Trophoblast cell (in vitro differentiated cells and primary cell): ENCODE results near the gene XYLT1.
A peak's percentile ranks its signal among the peaks of the same experiment; 100 is the strongest.

Experiments used
- DNase-seq, 2 donors: peaks; one replicate each; pipeline ENCODE4 v3.0.0-alpha.2; 2016
- H2AFZ ChIP-seq: 2 replicates; pipeline ENCODE4 v1.6.1; 2013; ENCODE audit warnings: low read length, moderate library complexity, mild to moderate bottlenecking; ENCODE audit not compliant: insufficient read depth, poor library complexity
- H2AK5ac ChIP-seq: 2 replicates; pipeline ENCODE4 v1.6.1; 2013; ENCODE audit warnings: mild to moderate bottlenecking, low read length
- H2BK120ac ChIP-seq: 2 replicates; pipeline ENCODE4 v1.6.1; 2013; ENCODE audit warnings: low read length, mild to moderate bottlenecking, moderate library complexity; ENCODE audit not compliant: insufficient read depth, poor library complexity
- H2BK12ac ChIP-seq: 2 replicates; pipeline ENCODE4 v1.6.1; 2013; ENCODE audit warnings: mild to moderate bottlenecking, low read length, moderate library complexity
- H2BK5ac ChIP-seq: 2 replicates; pipeline ENCODE4 v1.6.1; 2013; ENCODE audit warnings: low read length, low read depth, moderate library complexity, mild to moderate bottlenecking; ENCODE audit not compliant: poor library complexity
- H3K14ac ChIP-seq: 2 replicates; pipeline ENCODE4 v1.6.1; 2013; ENCODE audit warnings: mild to moderate bottlenecking, low read length
- H3K18ac ChIP-seq: 2 replicates; pipeline ENCODE4 v1.6.1; 2013; ENCODE audit warnings: mild to moderate bottlenecking, low read length
- H3K23ac ChIP-seq: 2 replicates; pipeline ENCODE4 v1.6.1; 2013; ENCODE audit warnings: low read length
- H3K27ac ChIP-seq: 2 replicates; pipeline ENCODE4 v1.5.1; 2013; ENCODE audit warnings: low read depth, mild to moderate bottlenecking, inconsistent platforms, low read length, moderate library complexity
- H3K27me3 ChIP-seq: 2 replicates; pipeline ENCODE4 v1.6.1; 2013; ENCODE audit warnings: inconsistent platforms, mild to moderate bottlenecking, low read length, moderate library complexity; ENCODE audit not compliant: insufficient read depth
- H3K36me3 ChIP-seq, 2 experiments: 1 replicate in 1 of 2; 2 replicates in 1 of 2; pipeline ENCODE4 v1.6.1; 2013; ENCODE audit warnings: low read length in 2 of 2, mild to moderate bottlenecking in 2 of 2, moderate library complexity in 1 of 2; ENCODE audit not compliant: insufficient read depth in 2 of 2, control insufficient read depth in 1 of 2
- H3K4ac ChIP-seq: 2 replicates; pipeline ENCODE4 v1.6.1; 2013; ENCODE audit warnings: low read depth, mild to moderate bottlenecking, low read length, moderate library complexity
- H3K4me1 ChIP-seq, 2 experiments: 1 replicate in 1 of 2; 2 replicates in 1 of 2; pipeline ENCODE4 v1.6.1; 2013; ENCODE audit warnings: low read length in 2 of 2, mild to moderate bottlenecking in 2 of 2, moderate library complexity in 1 of 2; ENCODE audit not compliant: insufficient read depth in 2 of 2, control insufficient read depth in 1 of 2
- H3K4me2 ChIP-seq: 2 replicates; pipeline ENCODE4 v1.6.1; 2013; ENCODE audit warnings: inconsistent platforms, mild to moderate bottlenecking, low read length, moderate library complexity
- H3K4me3 ChIP-seq: 2 replicates; pipeline ENCODE4 v1.5.1; 2013; ENCODE audit warnings: mild to moderate bottlenecking, low read depth, low read length, inconsistent platforms
- H3K79me1 ChIP-seq: one replicate; pipeline ENCODE4 v1.6.1; 2013; ENCODE audit warnings: low read length
- H3K79me2 ChIP-seq: 2 replicates; pipeline ENCODE4 v1.6.1; 2013; ENCODE audit warnings: low read length, mild to moderate bottlenecking; ENCODE audit not compliant: control insufficient read depth, insufficient read depth, poor library complexity
- H3K9ac ChIP-seq: 2 replicates; pipeline ENCODE4 v1.6.1; 2013; ENCODE audit warnings: mild to moderate bottlenecking, low read length
- H3K9me3 ChIP-seq: 2 replicates; pipeline ENCODE4 v1.6.1; 2013; ENCODE audit warnings: low read depth, mild to moderate bottlenecking, control low read depth, inconsistent platforms, low read length; ENCODE audit not compliant: insufficient read depth
- H4K12ac ChIP-seq: 2 replicates; pipeline ENCODE4 v1.6.1; 2013; ENCODE audit warnings: low read depth, mild to moderate bottlenecking, low read length, moderate library complexity
- H4K8ac ChIP-seq: 2 replicates; pipeline ENCODE4 v1.6.1; 2013; ENCODE audit warnings: low read depth, mild to moderate bottlenecking, low read length, moderate library complexity
- H4K91ac ChIP-seq: one replicate; pipeline ENCODE4 v1.6.1; 2013; ENCODE audit warnings: low read depth, mild to moderate bottlenecking, low read length, moderate library complexity
- WGBS: extraction: QIAGEN DNeasy Blood & Tissue Kit; methylation state at CpG from one replicate; pipeline ENCODE4 v1.1.7; 2013; ENCODE audit warnings: missing lambda C conversion rate; ENCODE audit not compliant: insufficient read length, insufficient coverage; ENCODE audit errors: extremely low coverage; 5-methylcytosine and 5-hydroxymethylcytosine counted together

The XYLT1 gene

GRCh38 chr16:17232487-17232886, 238.3 kb downstream of the XYLT1 start:
- Histone ChIP-seq H3K27me3 (no peaks in the 10 kb centered on the region), H3K4me1 (no peaks in the 10 kb centered on the region), H4K91ac (no peak overlapping the region), H3K18ac (no peak overlapping the region), H3K14ac (no peak overlapping the region), H2BK120ac (no peak overlapping the region), H3K79me1 (no peaks in the 10 kb centered on the region), H3K9me3 (no peaks in the 10 kb centered on the region), H2AK5ac (no peak overlapping the region), H2BK5ac (no peak overlapping the region), H2BK12ac (no peak overlapping the region), H3K4me2 (no peak overlapping the region), H2AFZ (no peak overlapping the region), H3K23ac (no peak overlapping the region), H4K12ac (no peak overlapping the region), H3K27ac (no peak overlapping the region), H3K9ac (no peak overlapping the region), H3K36me3 (no peaks in the 10 kb centered on the region), H4K8ac (no peak overlapping the region), H3K79me2 (no peaks in the 10 kb centered on the region), H3K4me3 (no peak overlapping the region), H3K4ac (no peak overlapping the region)
- WGBS = no CpG with 5 or more reads among the region's 6 CpGs
- no peak for DNase-seq

- H2AFZ ChIP-seq = no peak overlapping the region
- H4K12ac ChIP-seq = no peak overlapping the region
- no peak overlapping the region for H4K8ac ChIP-seq
- no peaks in the 10 kb centered on the region for H3K79me1 ChIP-seq
- no peaks in the 10 kb centered on the region for H3K9me3 ChIP-seq
- no peak overlapping the region for H3K23ac ChIP-seq
- no peak overlapping the region for H3K27ac ChIP-seq
- H3K4ac ChIP-seq = no peak overlapping the region
- H4K91ac ChIP-seq = no peak overlapping the region
- peaks cover 0 to 4% of the 10 kb centered on the region in 2 experiments for H3K4me1 ChIP-seq
- H2AK5ac ChIP-seq = no peak overlapping the region
- no peak overlapping the region for H3K18ac ChIP-seq
- H3K9ac ChIP-seq = no peak overlapping the region
- no peak overlapping the region for H3K4me3 ChIP-seq
- no CpG with 5 or more reads among the region's 5 CpGs for WGBS
- H3K27me3 ChIP-seq = no peaks in the 10 kb centered on the region
- no peaks in the 10 kb centered on the region for H3K79me2 ChIP-seq
- no peak overlapping the region for H3K14ac ChIP-seq
- no peaks in the 10 kb centered on the region for H3K36me3 ChIP-seq
- no peak overlapping the region for H2BK12ac ChIP-seq
- H2BK120ac ChIP-seq = no peak overlapping the region
- no peak for DNase-seq
- no peak overlapping the region for H3K4me2 ChIP-seq
- H2BK5ac ChIP-seq = no peak overlapping the region
Observed at GRCh38 chr16:17231972-17232371, 238.8 kb downstream of the XYLT1 start.

GRCh38 chr16:17230932-17231581, 239.7 kb downstream of the XYLT1 start:
- H3K4me1 ChIP-seq = peaks cover 0 to 7% of the 10 kb centered on the region in 2 experiments
- H3K27me3 ChIP-seq = no peaks in the 10 kb centered on the region
- H3K4ac ChIP-seq = no peak overlapping the region
- H4K91ac ChIP-seq = no peak overlapping the region
- H3K4me3 ChIP-seq = no peak overlapping the region
- H2AFZ ChIP-seq = no peak overlapping the region
- WGBS = no CpG with 5 or more reads among the region's 3 CpGs
- no peak overlapping the region for H4K8ac ChIP-seq
- H3K36me3 ChIP-seq = no peaks in the 10 kb centered on the region
- no peak overlapping the region for H3K4me2 ChIP-seq
- no peak overlapping the region for H3K9ac ChIP-seq
- H3K9me3 ChIP-seq = no peaks in the 10 kb centered on the region
- no peak overlapping the region for H2BK120ac ChIP-seq
- H2BK5ac ChIP-seq = no peak overlapping the region
- no peak overlapping the region for H2BK12ac ChIP-seq
- H3K79me1 ChIP-seq = no peaks in the 10 kb centered on the region
- H3K27ac ChIP-seq = no peak overlapping the region
- DNase-seq = no peak
- H3K23ac ChIP-seq = no peak overlapping the region
- no peak overlapping the region for H4K12ac ChIP-seq
- H2AK5ac ChIP-seq = no peak overlapping the region
- no peak overlapping the region for H3K18ac ChIP-seq
- no peaks in the 10 kb centered on the region for H3K79me2 ChIP-seq
- H3K14ac ChIP-seq = no peak overlapping the region

GRCh38 chr16:17229766-17230165, 241.0 kb downstream of the XYLT1 start:
- no peak overlapping the region for H2AFZ ChIP-seq
- H3K4me1 ChIP-seq = peaks cover 0 to 7% of the 10 kb centered on the region in 2 experiments
- no peak overlapping the region for H3K23ac ChIP-seq
- no peaks in the 10 kb centered on the region for H3K27me3 ChIP-seq
- H4K91ac ChIP-seq = no peak overlapping the region
- H3K4ac ChIP-seq = no peak overlapping the region
- H3K36me3 ChIP-seq = no peaks in the 10 kb centered on the region
- no peaks in the 10 kb centered on the region for H3K79me1 ChIP-seq
- no peak overlapping the region for H3K18ac ChIP-seq
- DNase-seq = peak; percentile 72 to 78
- no peak overlapping the region for H3K14ac ChIP-seq
- H2AK5ac ChIP-seq = no peak overlapping the region
- no peak overlapping the region for H2BK120ac ChIP-seq
- H3K4me2 ChIP-seq = no peak overlapping the region
- no peak overlapping the region for H4K12ac ChIP-seq
- no peaks in the 10 kb centered on the region for H3K79me2 ChIP-seq
- H4K8ac ChIP-seq = no peak overlapping the region
- H2BK5ac ChIP-seq = no peak overlapping the region
- H3K9ac ChIP-seq = no peak overlapping the region
- no CpG with 5 or more reads among the region's 4 CpGs for WGBS
- no peak overlapping the region for H3K4me3 ChIP-seq
- H3K27ac ChIP-seq = no peak overlapping the region
- no peak overlapping the region for H2BK12ac ChIP-seq
- H3K9me3 ChIP-seq = no peaks in the 10 kb centered on the region
